Neural crest cell (in vitro differentiated cells): ENCODE data around the gene MAOB. TPM values are rescaled to one million over a fixed set of nuclear protein-coding genes. Genes with fewer than 3 reads are reported as not detected.

Source experiments
- DNase-seq: peaks from one replicate; pipeline ENCODE4 v3.0.0; 2021; ENCODE audit warnings: low read depth, mixed read lengths, low spot score
- H3K27ac Mint-ChIP-seq: one replicate; pipeline ENCODE4 v1.8.0; 2021; ENCODE audit warnings: mild to moderate bottlenecking, mixed read lengths; ENCODE audit not compliant: unreplicated experiment
- H3K27me3 Mint-ChIP-seq: 2 replicates; pipeline ENCODE4 v1.8.0; 2021; ENCODE audit warnings: low read depth, mild to moderate bottlenecking, mixed read lengths
- H3K36me3 Mint-ChIP-seq: 2 replicates; pipeline ENCODE4 v1.8.0; 2021; ENCODE audit warnings: low read depth, mild to moderate bottlenecking, mixed read lengths
- H3K4me1 Mint-ChIP-seq: 2 replicates; pipeline ENCODE4 v1.8.0; 2021; ENCODE audit warnings: mixed read lengths
- H3K4me3 Mint-ChIP-seq: one replicate; pipeline ENCODE4 v1.8.0; 2021; ENCODE audit warnings: mild to moderate bottlenecking, mixed read lengths
- H3K9me3 Mint-ChIP-seq: 2 replicates; pipeline ENCODE4 v1.8.0; 2021; ENCODE audit warnings: mixed read lengths
- CTCF ChIP-seq: fragments of 200-600 bp; sonication (generic); conservative IDR thresholded peaks from 2 replicates; pipeline ENCODE4 v1.5.0; 2021; ENCODE audit warnings: antibody characterized with exemption, mild to moderate bottlenecking
- total RNA-seq: library from RNA; stranded (reverse); gene quantifications from 2 replicates; pipeline ENCODE4 v1.2.1, GENCODE V29; 2021

MAOB gene
- total RNA-seq, 1 donor from 2014 or later, result 0.98 TPM

DNA sequence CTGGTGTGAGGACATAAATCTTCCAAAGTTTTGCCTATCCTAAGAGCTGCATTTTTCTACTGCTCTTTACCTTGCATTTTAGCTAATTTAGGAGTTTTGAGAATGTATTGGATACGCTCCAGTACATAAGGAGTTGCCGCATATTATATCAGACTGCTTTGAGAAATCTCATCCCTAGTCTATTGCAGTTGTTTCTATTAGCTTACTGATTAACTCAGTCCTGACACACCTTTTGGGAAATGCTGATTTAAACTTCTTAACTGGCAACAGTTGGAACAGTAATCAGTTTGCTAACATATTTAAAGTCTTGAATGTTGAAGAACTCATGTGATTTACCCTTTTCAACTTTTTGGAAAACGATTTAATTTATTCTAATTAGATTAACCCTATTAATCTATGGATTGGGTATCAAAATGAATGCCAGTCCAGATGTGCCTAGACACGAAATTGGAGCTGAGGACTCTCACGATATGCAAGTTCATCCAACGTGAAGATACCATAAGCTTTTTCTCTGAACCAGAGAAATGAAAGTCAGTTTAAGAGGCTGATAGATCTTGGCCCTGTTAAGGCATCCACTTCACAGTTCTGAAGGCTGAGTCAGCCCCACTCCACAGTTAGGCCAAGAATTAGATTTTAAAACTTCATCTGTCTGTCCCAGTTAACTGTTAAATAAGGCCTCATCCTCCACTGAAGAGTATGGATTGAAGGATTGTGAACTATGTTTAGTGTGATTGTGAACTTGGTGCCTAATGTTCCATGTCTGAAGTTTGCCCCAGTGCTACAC is 136.1 kb downstream of the MAOB start:
- Mint-ChIP-seq H3K9me3 (peaks cover 2% of the 10 kb centered on the region), H3K36me3 (no peaks in the 10 kb centered on the region), H3K4me1 (no peaks in the 10 kb centered on the region), H3K27ac (no peak overlapping the region), H3K4me3 (no peak overlapping the region), H3K27me3 (no peaks in the 10 kb centered on the region)
- no peak for DNase-seq
- no peak for TF ChIP-seq CTCF

GRCh38 chrX:43744284-43744683 is 138.0 kb downstream of the MAOB start:
- Mint-ChIP-seq H3K4me1 (no peaks in the 10 kb centered on the region), H3K27ac (no peak overlapping the region), H3K4me3 (no peak overlapping the region), H3K27me3 (no peaks in the 10 kb centered on the region), H3K9me3 (no peaks in the 10 kb centered on the region), H3K36me3 (no peaks in the 10 kb centered on the region)
- no peak for DNase-seq
- TF ChIP-seq CTCF, result no peak

- H3K36me3 Mint-ChIP-seq, result no peaks in the 10 kb centered on the region
- H3K27me3 Mint-ChIP-seq, result no peaks in the 10 kb centered on the region
- TF ChIP-seq CTCF, result no peak
- no peak overlapping the region for H3K4me3 Mint-ChIP-seq
- H3K4me1 Mint-ChIP-seq, result no peaks in the 10 kb centered on the region
- no peak overlapping the region for H3K27ac Mint-ChIP-seq
- DNase-seq, result no peak
- no peaks in the 10 kb centered on the region for H3K9me3 Mint-ChIP-seq
These were observed 139.0 kb downstream of the MAOB start for GRCh38 chrX:43743100-43743822.

GRCh38 chrX:43741843-43742573 is 140.2 kb downstream of the MAOB start:
- no peaks in the 10 kb centered on the region for H3K4me1 Mint-ChIP-seq
- no peak for TF ChIP-seq CTCF
- H3K4me3 Mint-ChIP-seq, result no peak overlapping the region
- H3K9me3 Mint-ChIP-seq, result no peaks in the 10 kb centered on the region
- H3K36me3 Mint-ChIP-seq, result no peaks in the 10 kb centered on the region
- H3K27ac Mint-ChIP-seq, result no peak overlapping the region
- H3K27me3 Mint-ChIP-seq, result no peaks in the 10 kb centered on the region
- DNase-seq, result no peak

DNA sequence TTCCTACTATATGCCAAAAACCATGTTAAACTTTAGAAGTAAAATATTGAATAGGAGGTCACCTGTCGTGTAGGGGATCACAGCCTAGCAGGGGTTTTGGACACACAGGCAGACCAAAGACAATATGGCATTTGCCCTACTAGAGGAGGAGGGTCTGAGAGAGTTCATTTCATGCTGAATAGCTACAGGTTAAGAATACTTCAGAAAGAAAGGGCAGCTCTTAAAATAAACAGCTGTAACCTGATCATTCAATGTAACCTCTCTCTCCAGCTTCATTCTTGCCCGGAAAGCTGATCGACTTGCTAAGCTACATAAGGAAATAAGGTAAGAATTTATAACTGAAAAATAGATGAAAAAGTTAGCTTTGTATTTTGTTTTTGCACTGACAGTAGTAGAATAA is 146.3 kb downstream of the MAOB start:
- DNase-seq, result no peak
- H3K4me3 Mint-ChIP-seq, result no peak overlapping the region
- H3K4me1 Mint-ChIP-seq, result no peaks in the 10 kb centered on the region
- H3K27me3 Mint-ChIP-seq, result no peaks in the 10 kb centered on the region
- no peaks in the 10 kb centered on the region for H3K36me3 Mint-ChIP-seq
- no peak overlapping the region for H3K27ac Mint-ChIP-seq
- TF ChIP-seq CTCF, result no peak
- peaks cover 2% of the 10 kb centered on the region for H3K9me3 Mint-ChIP-seq
